NT2/D1 (cell line): Measurements from ENCODE around the gene UBA3.

ENCODE experiments used
- DNase-seq: peaks from one replicate; pipeline ENCODE4 v3.0.0-alpha.2; 2011; ENCODE audit warnings: low read depth, low spot score
- H3K27me3 ChIP-seq: 2 replicates; pipeline ENCODE4 v1.6.0; 2011; ENCODE audit warnings: mild to moderate bottlenecking; ENCODE audit not compliant: insufficient read length, insufficient read depth
- H3K36me3 ChIP-seq: 2 replicates; pipeline ENCODE4 v1.6.1; 2011; ENCODE audit warnings: mild to moderate bottlenecking, low read length, mixed read lengths; ENCODE audit not compliant: insufficient read depth, insufficient read length
- H3K4me1 ChIP-seq: 2 replicates; pipeline ENCODE4 v1.5.1; 2011; ENCODE audit not compliant: insufficient read depth, insufficient read length
- H3K4me3 ChIP-seq: 2 replicates; pipeline ENCODE4 v1.5.1; 2011; ENCODE audit warnings: low read depth; ENCODE audit not compliant: insufficient read length
- H3K9ac ChIP-seq: 2 replicates; pipeline ENCODE4 v1.6.0; 2011; ENCODE audit warnings: low read depth; ENCODE audit not compliant: insufficient read length
- H3K9me3 ChIP-seq: 2 replicates; pipeline ENCODE4 v1.5.1; 2011; ENCODE audit warnings: mild to moderate bottlenecking, low read length; ENCODE audit not compliant: insufficient read depth
- SUZ12 ChIP-seq: IDR thresholded peaks from 2 replicates; pipeline ENCODE4 v1.6.1; 2011; ENCODE audit not compliant: insufficient read length, insufficient read depth; ENCODE audit errors: extremely low read depth
- YY1 ChIP-seq: IDR thresholded peaks from 2 replicates; pipeline ENCODE4 v1.6.1; 2011; ENCODE audit not compliant: insufficient read length, insufficient read depth
- ZNF274 ChIP-seq: IDR thresholded peaks from 2 replicates; pipeline ENCODE4 v1.6.1; 2011; ENCODE audit warnings: mild to moderate bottlenecking, low read depth, low read length

Gene UBA3

GRCh38 chr3:69110941-69111546, 30.9 kb upstream of the UBA3 start:
- Histone ChIP-seq H3K4me3 (no peak overlapping the region), H3K9me3 (no peaks in the 10 kb centered on the region), H3K27me3 (no peaks in the 10 kb centered on the region), H3K9ac (no peak overlapping the region), H3K4me1 (no peaks in the 10 kb centered on the region), H3K36me3 (no peaks in the 10 kb centered on the region)
- DNase-seq: no peak
- TF ChIP-seq ZNF274 (no peak), YY1 (no peak), SUZ12 (no peak)

- Histone ChIP-seq H3K9ac (no peak overlapping the region), H3K4me1 (no peaks in the 10 kb centered on the region), H3K4me3 (no peak overlapping the region), H3K27me3 (no peaks in the 10 kb centered on the region), H3K36me3 (peaks cover 13% of the 10 kb centered on the region), H3K9me3 (no peaks in the 10 kb centered on the region)
- TF ChIP-seq YY1 (no peak), SUZ12 (no peak), ZNF274 (no peak)
- DNase-seq: no peak
These were observed 28.6 kb upstream of the UBA3 start for GRCh38 chr3:69108811-69109210.

- peaks cover 23% of the 10 kb centered on the region for H3K36me3 ChIP-seq
- no peak for DNase-seq
- no peaks in the 10 kb centered on the region for H3K9me3 ChIP-seq
- no peaks in the 10 kb centered on the region for H3K27me3 ChIP-seq
- TF ChIP-seq ZNF274 (no peak), YY1 (no peak), SUZ12 (no peak)
- H3K4me1 ChIP-seq: no peaks in the 10 kb centered on the region
- H3K9ac ChIP-seq: no peak overlapping the region
- no peak overlapping the region for H3K4me3 ChIP-seq
These were observed 27.7 kb upstream of the UBA3 start for GRCh38 chr3:69107841-69108240.

GRCh38 chr3:69105320-69105719, 25.2 kb upstream of the UBA3 start:
- Histone ChIP-seq H3K4me1 (no peaks in the 10 kb centered on the region), H3K9ac (no peak overlapping the region), H3K27me3 (no peaks in the 10 kb centered on the region), H3K36me3 (peaks cover 36% of the 10 kb centered on the region), H3K9me3 (no peaks in the 10 kb centered on the region), H3K4me3 (no peak overlapping the region)
- TF ChIP-seq ZNF274: no peak
- no peak for TF ChIP-seq SUZ12
- no peak for TF ChIP-seq YY1
- DNase-seq: no peak

- no peak for TF ChIP-seq YY1
- no peak for TF ChIP-seq SUZ12
- TF ChIP-seq ZNF274: no peak
- Histone ChIP-seq H3K4me1 (no peaks in the 10 kb centered on the region), H3K9me3 (no peaks in the 10 kb centered on the region), H3K36me3 (peaks cover 38% of the 10 kb centered on the region), H3K4me3 (no peak overlapping the region), H3K27me3 (no peaks in the 10 kb centered on the region), H3K9ac (no peak overlapping the region)
- no peak for DNase-seq
These were observed 24.4 kb upstream of the UBA3 start for GRCh38 chr3:69104586-69104985.

- TF ChIP-seq SUZ12 (no peak), YY1 (no peak), ZNF274 (no peak)
- H3K9me3 ChIP-seq: no peaks in the 10 kb centered on the region
- no peaks in the 10 kb centered on the region for H3K27me3 ChIP-seq
- H3K36me3 ChIP-seq: peaks cover 40% of the 10 kb centered on the region
- no peaks in the 10 kb centered on the region for H3K4me1 ChIP-seq
- H3K9ac ChIP-seq: no peak overlapping the region
- DNase-seq: no peak
- no peak overlapping the region for H3K4me3 ChIP-seq
These were observed 23.0 kb upstream of the UBA3 start for GRCh38 chr3:69103123-69103522.

- Histone ChIP-seq H3K4me3 (no peak overlapping the region), H3K9ac (no peak overlapping the region), H3K9me3 (no peaks in the 10 kb centered on the region), H3K4me1 (no peaks in the 10 kb centered on the region), H3K27me3 (no peaks in the 10 kb centered on the region), H3K36me3 (peaks cover 43% of the 10 kb centered on the region)
- no peak for DNase-seq
- TF ChIP-seq YY1 (no peak), ZNF274 (no peak), SUZ12 (no peak)
These were observed 22.2 kb upstream of the UBA3 start for GRCh38 chr3:69102384-69102783.

- TF ChIP-seq YY1: no peak
- TF ChIP-seq ZNF274: no peak
- TF ChIP-seq SUZ12: no peak
- H3K36me3 ChIP-seq: peaks cover 38% of the 10 kb centered on the region
- no peak overlapping the region for H3K4me3 ChIP-seq
- H3K4me1 ChIP-seq: no peaks in the 10 kb centered on the region
- no peak overlapping the region for H3K9ac ChIP-seq
- no peak for DNase-seq
- no peaks in the 10 kb centered on the region for H3K9me3 ChIP-seq
- H3K27me3 ChIP-seq: no peaks in the 10 kb centered on the region
These were observed 19.4 kb upstream of the UBA3 start for GRCh38 chr3:69099576-69099975.
